Upper lobe of left lung (tissue), 6 donors: Measurements from ENCODE around the gene PTGR2. TPM values are rescaled to one million over a fixed set of nuclear protein-coding genes. Genes with fewer than 3 reads are reported as not detected.

ENCODE experiments used
- ATAC-seq, 2 donors: fragments of 200-7000 bp; cut with Tn5 transposase; one replicate each; pipeline ENCODE4 v1.9.1; 2022; ENCODE audit warnings: mild to moderate bottlenecking in 2 of 2, moderate library complexity in 2 of 2; ENCODE audit not compliant: low FRiP score in 2 of 2
- DNase-seq, 2 donors: peaks; one replicate each; pipeline ENCODE4 v3.0.0-alpha.2; 2019 to 2020
- H3K27ac ChIP-seq, 4 donors: fragments of 200-600 bp; sonication (generic); one replicate each; pipeline ENCODE4 v1.5.1; 2016 to 2019
- H3K27me3 ChIP-seq, 4 donors: fragments of 200-600 bp; sonication (generic); one replicate each; pipeline ENCODE4 v1.5.1; 2017 to 2019
- H3K36me3 ChIP-seq, 4 donors: fragments of 200-600 bp; sonication (generic); one replicate each; pipeline ENCODE4 v1.5.1; 2016 to 2019
- H3K4me1 ChIP-seq, 4 donors: fragments of 200-600 bp; sonication (generic); one replicate each; pipeline ENCODE4 v1.5.1; 2018 to 2019
- H3K4me3 ChIP-seq, 4 donors: fragments of 200-600 bp; sonication (generic); one replicate each; pipeline ENCODE4 v1.5.1; 2017 to 2019; ENCODE audit warnings: mild to moderate bottlenecking in 2 of 4, moderate library complexity in 1 of 4
- H3K9me3 ChIP-seq, 4 donors: fragments of 200-600 bp; sonication (generic); one replicate each; pipeline ENCODE4 v1.5.1; 2018 to 2019
- CTCF ChIP-seq, 6 experiments: fragments of 450-650 bp in 4 of 6; fragments of 200-600 bp in 2 of 6; sonication (generic) in 2 of 6; IDR thresholded peaks; one replicate each; pipeline ENCODE4 v1.5.1; 2016 to 2019; ENCODE audit warnings: antibody characterized with exemption in 6 of 6
- EP300 ChIP-seq, 4 donors: sonication (generic); formaldehyde crosslinking; IDR thresholded peaks; one replicate each; pipeline ENCODE4 v1.5.1; 2017; ENCODE audit warnings: antibody characterized with exemption in 4 of 4, control low read depth in 2 of 4
- POLR2A ChIP-seq, 4 donors: fragments of 450-650 bp; IDR thresholded peaks; one replicate each; pipeline ENCODE4 v1.5.1; 2016 to 2017; ENCODE audit warnings: antibody characterized with exemption in 4 of 4, mild to moderate bottlenecking in 2 of 4
- POLR2AphosphoS5 ChIP-seq, 2 donors: sonication (generic); formaldehyde crosslinking; IDR thresholded peaks; one replicate each; pipeline ENCODE4 v1.5.1; 2017; ENCODE audit warnings: antibody characterized with exemption in 2 of 2
- WGBS, 2 donors: methylation state at CpG; one replicate each; pipeline ENCODE4 v1.1.5; 2017 to 2018; 5-methylcytosine and 5-hydroxymethylcytosine counted together
- small RNA-seq, 4 donors: library from RNA; depleted of rRNA; stranded (forward); fragments of <200 nt; gene quantifications; one replicate each; pipeline ENCODE3, GENCODE V24; 2016
- total RNA-seq, 6 donors: library from RNA; depleted of rRNA in 4 of 6; stranded (reverse); fragments of >200 nt in 4 of 6; gene quantifications; one replicate each; pipeline versions ENCODE4 v1.1.0 to v1.2.1, GENCODE V29; 2016 to 2021
- donor health status: DM: no; HTN: no; CAD: no; lungs with moderate emphysema.
- donor health status: DM: no; HTN: yes; CAD: no; lungs with severe emphysema.

Gene PTGR2
- total RNA-seq, 6 donors from 2014 or later, result 4.3 to 15.0 (median 8.8) TPM

- Histone ChIP-seq H3K36me3 (peaks cover 54 to 100% (median 82%) of the 10 kb centered on the region in 4 donors), H3K27me3 (no peaks in the 10 kb centered on the region), H3K27ac (no peak overlapping the region), H3K4me1 (no peaks in the 10 kb centered on the region), H3K4me3 (no peak overlapping the region), H3K9me3 (no peaks in the 10 kb centered on the region)
- ATAC-seq, result no peak
- TF ChIP-seq POLR2AphosphoS5 (IDR thresholded peaks at IDR 0.05), result no peak
- TF ChIP-seq POLR2A (IDR thresholded peaks at IDR 0.05), result no peak
- no peak for TF ChIP-seq CTCF (IDR thresholded peaks at IDR 0.05)
- TF ChIP-seq EP300 (IDR thresholded peaks at IDR 0.05), result no peak
- no peak for DNase-seq
- WGBS, 2 donors, result 96 to 97% methylated on average over 5 of the region's 5 CpGs
Observed at GRCh38 chr14:73924337-73924736, 72.7 kb downstream of the PTGR2 start.

Small RNA genes within 50 kb of the gene (small RNA-seq; reads per million reads assigned to genes)
- gene AC005520.4 (0 reads per million in 4 donors), gene RF00019 (0 reads per million in 4 donors)

Other genes with a start within 250 kb of the PTGR2 start
- not detected for gene ACOT6, start 239.3 kb upstream of the PTGR2 start, total RNA-seq
- 10 to 100 TPM in 3 of 6 donors, 1 to 10 TPM in 3; 4.2 to 29.8 (median 11.5) TPM for gene DNAL1, start 206.8 kb upstream of the PTGR2 start, total RNA-seq
- 10 to 100 TPM in 5 of 6 donors, 1 to 10 TPM in 1; 9.9 to 28.9 (median 15.2) TPM for gene PNMA1, start 137.4 kb upstream of the PTGR2 start, total RNA-seq
- 10 to 100 TPM; 23.4 to 80.7 (median 42.5) TPM for gene ZNF410, start 35.0 kb downstream of the PTGR2 start, total RNA-seq
- 1 to 10 TPM; 2.6 to 6.2 (median 4.0) TPM for gene FAM161B, start 98.3 kb downstream of the PTGR2 start, total RNA-seq
- gene COQ6, start 98.5 kb downstream of the PTGR2 start, total RNA-seq, result 100 to 1,000 TPM in 1 of 6 donors, 10 to 100 TPM in 5; 16.9 to 108 (median 23.7) TPM
- 10 to 100 TPM in 4 of 6 donors, 1 to 10 TPM in 2; 5.2 to 22.0 (median 12.9) TPM for gene ENTPD5, start 167.5 kb downstream of the PTGR2 start, total RNA-seq
- 10 to 100 TPM in 3 of 6 donors, 1 to 10 TPM in 3; 4.4 to 35.1 (median 10.0) TPM for gene BBOF1, start 167.5 kb downstream of the PTGR2 start, total RNA-seq
- 10 to 100 TPM; 10.4 to 48.0 (median 30.5) TPM for gene ALDH6A1, start 232.6 kb downstream of the PTGR2 start, total RNA-seq
- 1 to 10 TPM; 5.8 to 9.7 (median 8.8) TPM for gene LIN52, start 233.1 kb downstream of the PTGR2 start, total RNA-seq